ENCODE measurements around the gene HDAC9.

The HDAC9 gene

DNA sequence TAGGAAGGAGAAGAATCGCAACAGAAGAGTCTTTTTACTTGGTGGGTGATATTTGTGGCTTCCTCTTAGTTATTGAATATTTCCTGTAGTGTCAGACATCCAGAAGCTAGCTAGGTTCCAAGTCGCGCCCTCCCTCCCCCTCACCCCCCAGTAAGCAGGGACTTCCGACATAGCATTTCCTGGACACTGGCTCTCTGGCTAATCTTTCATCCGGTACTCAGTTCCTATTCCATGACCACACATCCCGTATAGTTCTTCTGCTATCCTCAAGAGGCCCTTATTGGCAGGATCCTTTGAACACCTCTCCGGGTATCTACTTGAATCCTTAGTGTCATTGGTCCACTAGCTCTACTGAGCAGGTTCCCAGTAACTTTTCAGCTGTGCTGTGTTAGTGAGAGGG, 167.8 kb downstream of the HDAC9 start:
- no peaks in the 10 kb centered on the region for H3K36me3 ChIP-seq (ENCODE audit: insufficient read depth, insufficient read length, low read length)
- H3K9ac ChIP-seq (ENCODE audit: insufficient read length, low read depth): no peak overlapping the region
- no peak overlapping the region for H3K4me3 ChIP-seq (ENCODE audit: insufficient read length, low read depth)
- no peaks in the 10 kb centered on the region for H3K4me1 ChIP-seq (ENCODE audit: insufficient read depth, insufficient read length)
- no peak for DNase-seq (ENCODE audit: low read depth, low spot score)
- H3K9me3 ChIP-seq (ENCODE audit: insufficient read depth, low read length): no peaks in the 10 kb centered on the region
- TF ChIP-seq SUZ12 (IDR thresholded peaks at IDR 0.05; ENCODE audit: extremely low read depth, insufficient read depth, insufficient read length) (no peak), ZNF274 (IDR thresholded peaks at IDR 0.05; ENCODE audit: low read depth, low read length) (no peak)
- no peaks in the 10 kb centered on the region for H3K27me3 ChIP-seq (ENCODE audit: insufficient read depth, insufficient read length)

DNA sequence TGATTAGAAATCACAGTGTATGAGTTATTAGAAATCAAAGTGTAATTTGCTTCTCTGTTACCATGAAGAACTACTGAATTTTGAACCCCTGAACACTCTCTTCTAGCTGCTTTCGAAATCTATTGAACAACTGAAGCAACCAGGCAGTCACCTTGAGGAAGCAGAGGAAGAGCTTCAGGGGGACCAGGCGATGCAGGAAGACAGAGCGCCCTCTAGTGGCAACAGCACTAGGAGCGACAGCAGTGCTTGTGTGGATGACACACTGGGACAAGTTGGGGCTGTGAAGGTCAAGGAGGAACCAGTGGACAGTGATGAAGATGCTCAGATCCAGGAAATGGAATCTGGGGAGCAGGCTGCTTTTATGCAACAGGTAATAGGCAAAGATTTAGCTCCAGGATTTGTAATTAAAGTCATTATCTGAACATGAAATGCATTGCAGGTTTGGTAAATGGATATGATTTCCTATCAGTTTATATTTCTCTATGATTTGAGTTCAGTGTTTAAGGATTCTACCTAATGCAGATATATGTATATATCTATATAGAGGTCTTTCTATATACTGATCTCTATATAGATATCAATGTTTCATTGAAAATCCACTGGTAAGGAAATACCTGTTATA, 170.7 kb downstream of the HDAC9 start:
- Histone ChIP-seq H3K4me1 (ENCODE audit: insufficient read depth, insufficient read length) (no peaks in the 10 kb centered on the region), H3K9me3 (ENCODE audit: insufficient read depth, low read length) (no peaks in the 10 kb centered on the region), H3K27me3 (ENCODE audit: insufficient read depth, insufficient read length) (no peaks in the 10 kb centered on the region), H3K4me3 (ENCODE audit: insufficient read length, low read depth) (no peak overlapping the region), H3K9ac (ENCODE audit: insufficient read length, low read depth) (no peak overlapping the region), H3K36me3 (ENCODE audit: insufficient read depth, insufficient read length, low read length) (no peaks in the 10 kb centered on the region)
- TF ChIP-seq YY1 (IDR thresholded peaks at IDR 0.05; ENCODE audit: insufficient read depth, insufficient read length): no peak
- no peak for TF ChIP-seq SUZ12 (IDR thresholded peaks at IDR 0.05; ENCODE audit: extremely low read depth, insufficient read depth, insufficient read length)
- TF ChIP-seq ZNF274 (IDR thresholded peaks at IDR 0.05; ENCODE audit: low read depth, low read length): no peak
- peak; percentile 90 for DNase-seq (ENCODE audit: low read depth, low spot score)

DNA sequence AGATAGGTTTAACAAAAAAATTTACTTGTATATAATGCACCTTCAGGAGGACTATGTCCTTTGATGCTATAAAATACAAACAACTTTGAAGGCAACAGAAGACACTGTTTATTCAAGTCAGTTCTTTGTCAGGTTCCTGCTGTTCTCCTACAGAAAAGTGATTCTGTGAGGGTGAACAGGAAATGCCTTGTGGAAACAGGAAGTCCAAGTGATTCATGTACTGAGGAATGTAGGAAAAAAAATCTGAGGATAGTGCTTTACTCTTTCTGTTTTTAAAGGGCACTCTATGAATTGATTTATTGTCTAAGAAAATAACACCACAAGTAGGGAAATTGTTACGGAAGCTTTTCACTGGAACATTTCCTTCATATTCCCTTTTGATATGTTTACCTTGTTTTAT, 171.9 kb downstream of the HDAC9 start:
- Histone ChIP-seq H3K4me3 (ENCODE audit: insufficient read length, low read depth) (no peak overlapping the region), H3K27me3 (ENCODE audit: insufficient read depth, insufficient read length) (no peaks in the 10 kb centered on the region), H3K9ac (ENCODE audit: insufficient read length, low read depth) (no peak overlapping the region), H3K9me3 (ENCODE audit: insufficient read depth, low read length) (no peaks in the 10 kb centered on the region), H3K4me1 (ENCODE audit: insufficient read depth, insufficient read length) (no peaks in the 10 kb centered on the region), H3K36me3 (ENCODE audit: insufficient read depth, insufficient read length, low read length) (no peaks in the 10 kb centered on the region)
- peak; percentile 13 for DNase-seq (ENCODE audit: low read depth, low spot score)
- TF ChIP-seq YY1 (IDR thresholded peaks at IDR 0.05; ENCODE audit: insufficient read depth, insufficient read length) (no peak), ZNF274 (IDR thresholded peaks at IDR 0.05; ENCODE audit: low read depth, low read length) (no peak), SUZ12 (IDR thresholded peaks at IDR 0.05; ENCODE audit: extremely low read depth, insufficient read depth, insufficient read length) (no peak)

- Histone ChIP-seq H3K36me3 (ENCODE audit: insufficient read depth, insufficient read length, low read length) (no peaks in the 10 kb centered on the region), H3K4me3 (ENCODE audit: insufficient read length, low read depth) (no peak overlapping the region), H3K9me3 (ENCODE audit: insufficient read depth, low read length) (no peaks in the 10 kb centered on the region), H3K27me3 (ENCODE audit: insufficient read depth, insufficient read length) (no peaks in the 10 kb centered on the region), H3K9ac (ENCODE audit: insufficient read length, low read depth) (no peak overlapping the region), H3K4me1 (ENCODE audit: insufficient read depth, insufficient read length) (no peaks in the 10 kb centered on the region)
- DNase-seq (ENCODE audit: low read depth, low spot score): no peak
- no peak for TF ChIP-seq SUZ12 (IDR thresholded peaks at IDR 0.05; ENCODE audit: extremely low read depth, insufficient read depth, insufficient read length)
- no peak for TF ChIP-seq YY1 (IDR thresholded peaks at IDR 0.05; ENCODE audit: insufficient read depth, insufficient read length)
- no peak for TF ChIP-seq ZNF274 (IDR thresholded peaks at IDR 0.05; ENCODE audit: low read depth, low read length)
These were observed 175.6 kb downstream of the HDAC9 start for GRCh38 chr7:18671176-18671575.

DNA sequence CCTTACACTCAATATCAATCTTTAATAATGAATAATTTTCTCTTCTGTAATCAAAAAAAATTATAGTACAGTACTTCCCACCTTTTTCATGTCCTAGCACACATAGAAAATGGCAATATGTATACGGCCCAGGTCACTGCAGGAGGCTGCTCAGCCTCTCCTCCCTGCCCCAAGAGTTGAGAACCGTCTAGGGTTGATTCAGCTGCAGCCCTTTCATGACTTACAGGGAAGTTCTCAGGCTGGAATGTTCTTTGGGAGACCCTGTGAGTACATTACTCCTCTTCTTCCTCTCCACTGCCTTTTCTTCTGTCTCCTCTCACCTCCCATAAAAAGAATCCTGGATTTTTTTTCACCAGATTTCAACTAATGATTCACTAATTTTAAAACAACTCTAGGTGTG, 180.0 kb downstream of the HDAC9 start:
- no peak overlapping the region for H3K9ac ChIP-seq (ENCODE audit: insufficient read length, low read depth)
- H3K9me3 ChIP-seq (ENCODE audit: insufficient read depth, low read length): no peaks in the 10 kb centered on the region
- H3K4me3 ChIP-seq (ENCODE audit: insufficient read length, low read depth): no peak overlapping the region
- no peaks in the 10 kb centered on the region for H3K4me1 ChIP-seq (ENCODE audit: insufficient read depth, insufficient read length)
- TF ChIP-seq YY1 (IDR thresholded peaks at IDR 0.05; ENCODE audit: insufficient read depth, insufficient read length): no peak
- no peak for TF ChIP-seq ZNF274 (IDR thresholded peaks at IDR 0.05; ENCODE audit: low read depth, low read length)
- no peak for TF ChIP-seq SUZ12 (IDR thresholded peaks at IDR 0.05; ENCODE audit: extremely low read depth, insufficient read depth, insufficient read length)
- DNase-seq (ENCODE audit: low read depth, low spot score): no peak
- H3K36me3 ChIP-seq (ENCODE audit: insufficient read depth, insufficient read length, low read length): no peaks in the 10 kb centered on the region
- H3K27me3 ChIP-seq (ENCODE audit: insufficient read depth, insufficient read length): no peaks in the 10 kb centered on the region

GRCh38 chr7:18679261-18679660, 183.7 kb downstream of the HDAC9 start:
- Histone ChIP-seq H3K27me3 (ENCODE audit: insufficient read depth, insufficient read length) (no peaks in the 10 kb centered on the region), H3K4me1 (ENCODE audit: insufficient read depth, insufficient read length) (no peaks in the 10 kb centered on the region), H3K9ac (ENCODE audit: insufficient read length, low read depth) (no peak overlapping the region), H3K4me3 (ENCODE audit: insufficient read length, low read depth) (no peak overlapping the region), H3K36me3 (ENCODE audit: insufficient read depth, insufficient read length, low read length) (no peaks in the 10 kb centered on the region), H3K9me3 (ENCODE audit: insufficient read depth, low read length) (no peaks in the 10 kb centered on the region)
- DNase-seq (ENCODE audit: low read depth, low spot score): no peak
- no peak for TF ChIP-seq SUZ12 (IDR thresholded peaks at IDR 0.05; ENCODE audit: extremely low read depth, insufficient read depth, insufficient read length)

DNA sequence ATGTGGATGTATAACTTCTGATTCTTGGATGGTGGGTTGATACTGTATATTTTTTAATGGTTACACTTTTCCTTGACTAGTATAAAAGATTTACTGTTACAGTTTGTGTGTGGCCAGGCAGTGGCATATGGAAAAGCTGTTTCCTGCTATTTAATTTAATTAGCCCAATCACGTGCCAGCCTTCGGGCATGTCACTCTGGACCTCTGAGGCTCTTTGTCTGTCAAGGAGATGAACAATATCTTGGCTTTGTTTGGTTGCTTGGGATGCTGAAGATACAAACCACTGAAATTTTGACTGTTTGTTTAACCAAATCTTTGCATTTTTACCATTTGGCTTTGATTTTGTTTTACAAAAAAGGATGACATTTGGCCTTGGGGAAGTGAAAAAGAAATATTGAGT, 185.0 kb downstream of the HDAC9 start:
- Histone ChIP-seq H3K27me3 (ENCODE audit: insufficient read depth, insufficient read length) (no peaks in the 10 kb centered on the region), H3K9ac (ENCODE audit: insufficient read length, low read depth) (no peak overlapping the region), H3K4me1 (ENCODE audit: insufficient read depth, insufficient read length) (no peaks in the 10 kb centered on the region), H3K36me3 (ENCODE audit: insufficient read depth, insufficient read length, low read length) (no peaks in the 10 kb centered on the region), H3K4me3 (ENCODE audit: insufficient read length, low read depth) (no peak overlapping the region), H3K9me3 (ENCODE audit: insufficient read depth, low read length) (no peaks in the 10 kb centered on the region)
- no peak for TF ChIP-seq SUZ12 (IDR thresholded peaks at IDR 0.05; ENCODE audit: extremely low read depth, insufficient read depth, insufficient read length)
- no peak for TF ChIP-seq YY1 (IDR thresholded peaks at IDR 0.05; ENCODE audit: insufficient read depth, insufficient read length)
- TF ChIP-seq ZNF274 (IDR thresholded peaks at IDR 0.05; ENCODE audit: low read depth, low read length): no peak
- DNase-seq (ENCODE audit: low read depth, low spot score): no peak
